AG09319 (cell line): ENCODE measurements around the gene GANC.

ENCODE experiments used
- DNase-seq: peaks from one replicate; pipeline ENCODE4 v3.0.0-alpha.2; 2010; ENCODE audit warnings: low read depth; ENCODE audit errors: extremely low read depth
- CTCF ChIP-seq: IDR thresholded peaks from 2 replicates; pipeline ENCODE4 v1.5.1; 2011; ENCODE audit warnings: low read depth, mild to moderate bottlenecking, inconsistent platforms, low read length, moderate library complexity

The GANC gene

DNA sequence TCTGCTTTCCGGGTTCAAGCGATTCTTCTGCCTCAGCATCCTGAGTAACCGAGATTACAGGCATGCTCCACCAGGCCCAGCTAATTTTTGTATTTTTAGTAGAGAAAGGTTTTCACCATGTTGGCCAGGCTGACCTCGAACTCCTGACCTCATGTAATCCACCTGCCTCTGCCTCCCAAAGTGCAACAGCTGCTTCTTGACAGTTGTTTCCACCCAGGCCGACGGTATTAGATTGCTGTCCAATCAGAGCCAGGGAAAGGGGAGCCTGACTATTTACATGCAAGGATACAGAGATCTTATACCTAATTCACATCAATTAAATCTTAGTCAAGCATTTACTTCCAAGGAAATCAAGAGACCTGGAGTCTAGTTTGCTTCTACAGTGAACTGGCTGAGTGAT, 82.3 kb downstream of the GANC start:
- no peak for TF ChIP-seq CTCF
- DNase-seq = no peak

DNA sequence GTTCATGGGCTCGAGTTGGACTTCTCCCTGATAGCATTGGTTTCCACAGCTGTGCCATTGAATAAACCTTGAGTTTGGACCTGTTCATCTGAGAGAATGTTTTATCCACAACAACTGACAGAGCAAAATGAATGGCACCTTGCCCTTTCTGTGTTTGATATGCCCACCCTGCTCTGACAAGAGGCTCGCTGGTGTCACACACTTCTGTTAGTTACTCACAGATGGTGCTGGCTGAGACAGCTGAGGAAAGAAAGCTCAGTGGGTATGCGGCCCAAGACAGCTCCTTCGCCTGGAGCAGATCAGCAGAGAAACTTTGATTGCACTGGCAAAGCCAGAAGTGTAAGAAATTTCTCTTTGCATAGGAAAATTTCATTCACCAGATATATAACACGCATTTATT, 83.8 kb downstream of the GANC start:
- DNase-seq = no peak
- no peak for TF ChIP-seq CTCF

- TF ChIP-seq CTCF = no peak
- no peak for DNase-seq
Observed at GRCh38 chr15:42358141-42358540, 85.1 kb downstream of the GANC start.

- DNase-seq = no peak
- no peak for TF ChIP-seq CTCF
Observed at GRCh38 chr15:42359249-42359648, 86.2 kb downstream of the GANC start, which contains the start of gene CAPN3. TSS of gene CAPN3 (plus strand) at chr15:42359501. CDS start at chr15:42359806, 305 bp downstream.

- no peak for DNase-seq
- TF ChIP-seq CTCF = no peak
Observed at GRCh38 chr15:42359985-42360384, 87.0 kb downstream of the GANC start.

GRCh38 chr15:42360535-42361112, 87.6 kb downstream of the GANC start:
- no peak for TF ChIP-seq CTCF
- DNase-seq = no peak

DNA sequence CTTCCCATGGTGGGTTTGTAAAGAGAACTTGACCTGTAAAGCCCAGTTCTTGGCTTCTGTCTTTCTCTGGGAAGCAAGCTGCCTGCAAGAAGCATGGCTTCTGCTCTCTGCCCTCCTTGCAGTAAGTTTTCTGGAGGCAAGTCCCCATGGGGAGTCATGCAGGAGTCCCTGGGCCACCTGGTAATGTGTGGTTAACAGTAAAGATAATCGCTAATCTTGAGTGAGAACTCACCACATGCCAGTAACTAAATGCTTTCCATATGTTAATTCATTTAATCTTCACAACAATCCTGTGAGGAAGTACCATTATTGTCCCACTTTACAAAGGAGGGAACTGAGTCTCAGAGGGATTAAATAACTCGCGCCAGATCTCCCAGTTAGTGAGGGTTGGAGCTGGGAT, 90.5 kb downstream of the GANC start:
- TF ChIP-seq CTCF = no peak
- DNase-seq = no peak
